Fibroblast of skin of right quadriceps (primary cell): Measurements from ENCODE around the gene WNT16.
"Not testable (repeated sequence)": the region's sequence is repeated elsewhere in the genome, so short reads cannot be mapped to it uniquely, and the experiment has no call there.

Source experiments
- DNase-seq: peaks from one replicate; pipeline ENCODE4 v3.0.0-alpha.2; 2013

Gene WNT16

GRCh38 chr7:121306565-121306964 lies 22.2 kb upstream of the WNT16 start:
- DNase-seq: no peak

- DNase-seq: no peak
Measured at GRCh38 chr7:121307021-121307574, 21.7 kb upstream of the WNT16 start.

GRCh38 chr7:121313220-121313792 lies 15.5 kb upstream of the WNT16 start:
- no peak for DNase-seq

DNA sequence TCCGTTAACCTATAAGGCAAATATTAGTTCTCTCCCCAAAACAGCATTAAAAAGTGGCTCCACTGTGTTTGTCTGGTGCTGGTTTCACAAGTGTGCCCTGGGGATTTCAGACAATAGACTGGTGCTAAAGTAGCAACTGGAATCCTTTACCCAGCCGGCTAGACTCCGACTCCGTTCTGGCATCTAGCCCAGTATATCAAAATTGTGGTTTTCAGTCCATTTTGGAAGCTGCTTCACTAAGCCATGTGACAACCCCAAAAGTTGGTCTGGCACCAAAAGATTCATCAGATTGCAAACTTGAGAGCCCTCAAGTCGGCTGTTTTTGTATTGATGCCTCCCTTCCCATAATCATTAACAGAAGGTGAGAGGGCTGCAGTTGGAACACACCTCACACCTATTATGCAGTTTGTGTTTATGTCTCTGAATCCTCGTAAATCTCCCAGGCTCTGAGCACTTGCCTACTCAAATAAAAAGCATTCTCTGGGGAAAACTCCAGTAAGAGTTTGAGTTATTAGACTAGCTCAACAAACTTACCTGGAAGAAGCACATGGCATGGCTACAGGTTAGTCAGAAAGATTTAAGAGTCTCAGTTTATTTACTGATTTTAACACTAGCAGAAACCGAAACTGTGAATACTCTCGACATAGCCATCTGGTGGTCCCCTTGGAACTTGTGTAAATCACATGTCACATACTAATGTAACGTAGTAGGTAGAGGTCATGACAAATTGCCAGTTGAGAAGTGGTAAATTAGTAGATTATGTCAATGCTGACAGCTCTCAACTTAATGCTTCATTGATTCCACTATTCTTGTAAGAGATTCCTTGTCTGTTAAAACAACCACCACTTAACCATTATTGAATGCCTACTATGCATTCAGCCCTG lies 14.8 kb upstream of the WNT16 start:
- DNase-seq: peak; percentile 79

GRCh38 chr7:121315170-121315569 lies 13.6 kb upstream of the WNT16 start:
- DNase-seq: not testable (repeated sequence)

GRCh38 chr7:121322460-121322859 lies 6.3 kb upstream of the WNT16 start:
- DNase-seq: no peak

- no peak for DNase-seq
Measured at GRCh38 chr7:121323515-121324302, 5.1 kb upstream of the WNT16 start.

GRCh38 chr7:121327671-121328070 lies 1.1 kb upstream of the WNT16 start:
- no peak for DNase-seq

- DNase-seq: no peak
Measured at GRCh38 chr7:121329191-121330052, 622 bp downstream of the WNT16 start.

DNA sequence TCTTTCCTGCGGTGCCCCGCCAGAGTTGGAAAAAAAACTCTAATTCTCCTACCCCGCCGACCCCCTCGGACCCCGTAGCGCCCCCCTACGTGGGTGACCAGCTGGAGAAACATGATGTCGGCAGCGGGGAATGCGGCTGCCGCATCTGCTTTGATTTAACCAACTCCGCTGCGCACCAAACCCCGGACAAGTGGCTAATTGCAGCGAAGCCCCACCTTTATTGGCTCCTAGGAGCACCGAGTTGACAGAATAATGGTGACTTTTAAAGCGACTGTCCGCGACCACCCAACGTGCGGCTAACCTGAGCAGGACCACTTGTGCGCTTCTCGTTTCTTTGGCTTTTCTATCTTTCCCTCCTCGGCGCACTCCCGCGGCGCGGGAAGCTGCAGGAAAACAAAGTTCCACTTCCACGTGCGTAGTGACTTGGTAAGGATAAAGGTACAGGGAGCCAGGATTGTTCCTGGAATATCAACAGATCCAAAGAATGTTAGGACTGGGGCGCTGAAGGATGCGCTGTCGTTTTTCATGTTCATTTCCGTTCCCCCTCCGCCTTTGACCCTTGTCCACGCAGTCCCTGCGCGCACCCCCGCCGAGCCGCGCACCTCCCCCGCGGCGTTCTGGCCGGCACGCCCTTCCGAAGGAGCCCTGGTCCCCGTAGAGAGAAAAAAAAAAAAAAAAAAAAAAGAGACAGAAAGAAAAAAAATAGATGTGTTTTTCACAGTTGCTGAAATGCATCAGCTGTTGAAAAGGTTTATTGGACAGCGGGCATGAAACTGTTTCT lies 1.4 kb downstream of the WNT16 start:
- peak; percentile 25 for DNase-seq

DNA sequence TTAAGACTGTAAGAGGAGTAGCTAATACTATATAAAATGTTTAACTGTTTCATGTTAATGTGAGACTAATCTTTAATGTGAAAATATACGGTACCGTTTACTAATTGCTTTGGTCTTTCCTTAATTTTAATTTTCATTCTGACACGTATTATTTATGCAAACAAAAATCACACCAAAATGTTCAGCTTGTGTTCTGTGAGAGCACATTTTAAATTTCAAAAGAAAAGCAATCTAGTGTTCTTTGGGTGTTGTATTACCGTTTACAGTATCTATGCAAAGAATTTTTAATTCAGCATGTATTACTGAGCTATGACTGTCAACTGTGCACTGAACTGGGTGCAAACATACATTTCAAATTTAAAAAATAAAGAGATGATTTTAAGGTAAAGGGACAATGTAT lies 2.2 kb downstream of the WNT16 start:
- no peak for DNase-seq

DNA sequence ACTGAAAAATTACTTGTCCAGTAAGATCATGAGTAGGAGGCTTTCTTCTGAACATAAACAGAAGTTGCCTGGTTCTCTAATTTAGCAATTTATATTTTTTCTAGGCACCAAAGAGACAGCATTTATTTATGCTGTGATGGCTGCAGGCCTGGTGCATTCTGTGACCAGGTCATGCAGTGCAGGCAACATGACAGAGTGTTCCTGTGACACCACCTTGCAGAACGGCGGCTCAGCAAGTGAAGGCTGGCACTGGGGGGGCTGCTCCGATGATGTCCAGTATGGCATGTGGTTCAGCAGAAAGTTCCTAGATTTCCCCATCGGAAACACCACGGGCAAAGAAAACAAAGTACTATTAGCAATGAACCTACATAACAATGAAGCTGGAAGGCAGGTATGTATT lies 2.8 kb downstream of the WNT16 start:
- no peak for DNase-seq

DNA sequence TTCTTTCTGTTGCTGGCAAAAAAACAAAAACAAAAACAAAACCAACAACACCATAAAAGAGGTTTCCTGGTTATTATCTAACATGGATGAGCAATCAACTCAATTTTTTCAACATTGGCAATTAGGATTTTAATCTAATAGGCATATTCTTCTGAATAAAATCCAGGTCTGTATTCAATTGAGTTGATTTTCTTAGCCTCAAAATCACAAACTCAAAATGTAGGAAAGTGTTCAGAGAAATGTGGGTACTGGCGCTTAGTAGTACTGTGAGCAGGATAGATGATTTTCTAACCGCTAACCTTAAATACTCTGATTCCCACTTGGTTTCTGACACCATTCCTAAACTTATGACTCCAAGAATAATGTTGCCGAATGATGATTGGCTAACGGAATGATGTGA lies 5.6 kb downstream of the WNT16 start:
- DNase-seq: no peak

- DNase-seq: peak; percentile 82
Measured at GRCh38 chr7:121334875-121335648, 6.3 kb downstream of the WNT16 start.

DNA sequence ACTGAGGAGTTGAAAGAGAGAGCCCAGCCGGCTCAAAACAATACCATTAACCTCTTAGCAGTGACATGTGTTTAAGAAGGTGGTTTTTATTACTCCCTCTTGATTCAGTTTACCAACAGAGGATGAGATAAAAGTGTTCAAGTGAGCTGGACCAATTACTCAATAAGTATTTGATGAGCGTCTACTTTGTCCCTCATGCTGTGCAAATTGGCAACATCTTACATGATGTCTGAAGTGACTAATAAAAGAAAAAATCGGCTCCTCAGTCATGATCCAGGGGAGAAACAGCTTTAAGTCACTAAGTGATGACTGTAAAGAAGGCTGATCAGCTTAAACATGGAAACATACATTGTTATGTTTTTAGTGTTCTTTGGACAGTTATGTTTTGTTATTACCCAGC lies 7.8 kb downstream of the WNT16 start:
- DNase-seq: peak; percentile 72

GRCh38 chr7:121337398-121337797 lies 8.6 kb downstream of the WNT16 start:
- peak; percentile 52 for DNase-seq

DNA sequence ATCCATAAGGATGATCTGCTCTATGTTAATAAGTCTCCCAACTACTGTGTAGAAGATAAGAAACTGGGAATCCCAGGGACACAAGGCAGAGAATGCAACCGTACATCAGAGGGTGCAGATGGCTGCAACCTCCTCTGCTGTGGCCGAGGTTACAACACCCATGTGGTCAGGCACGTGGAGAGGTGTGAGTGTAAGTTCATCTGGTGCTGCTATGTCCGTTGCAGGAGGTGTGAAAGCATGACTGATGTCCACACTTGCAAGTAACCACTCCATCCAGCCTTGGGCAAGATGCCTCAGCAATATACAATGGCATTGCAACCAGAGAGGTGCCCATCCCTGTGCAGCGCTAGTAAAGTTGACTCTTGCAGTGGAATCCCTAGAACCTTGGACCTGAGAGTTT lies 10.3 kb downstream of the WNT16 start:
- DNase-seq: no peak

DNA sequence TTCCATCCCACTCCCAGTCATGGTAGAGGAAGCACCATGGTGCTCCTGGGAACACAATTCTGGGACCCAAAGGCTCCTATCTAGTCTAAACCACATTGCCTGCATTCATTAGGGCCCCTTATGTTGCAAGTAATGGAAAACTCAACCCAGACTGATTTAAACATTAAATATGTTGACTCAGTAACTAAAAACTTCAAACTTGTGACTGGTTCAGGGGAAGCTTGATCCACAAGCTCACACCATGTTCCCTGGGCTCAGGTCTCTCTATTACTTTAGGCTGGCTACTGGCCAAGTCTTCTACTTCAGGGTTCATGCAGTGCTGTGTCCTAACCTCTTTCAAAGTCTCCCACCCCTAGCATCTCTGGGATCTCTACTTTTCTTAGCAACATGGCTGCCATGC lies 13.1 kb downstream of the WNT16 start:
- peak; percentile 32 for DNase-seq

DNA sequence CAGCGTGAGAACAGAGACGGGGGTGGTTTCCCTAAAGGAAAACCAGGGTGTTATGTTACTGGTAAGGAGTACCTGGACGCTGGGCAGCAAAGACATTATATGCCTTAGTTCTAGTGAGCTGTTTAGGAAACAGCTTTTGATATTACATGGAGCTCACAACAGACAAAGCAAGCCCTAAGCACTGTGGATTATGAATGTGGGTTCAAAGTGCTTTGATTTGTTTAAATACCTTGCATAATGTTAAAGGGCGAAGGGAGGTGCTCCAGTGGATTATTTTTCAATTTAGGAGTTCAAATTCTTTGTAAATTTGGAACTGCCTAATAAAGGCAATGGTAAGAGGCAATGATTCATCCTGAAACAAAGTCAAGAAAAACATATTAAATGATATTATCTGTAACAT lies 13.8 kb downstream of the WNT16 start:
- DNase-seq: no peak

DNA sequence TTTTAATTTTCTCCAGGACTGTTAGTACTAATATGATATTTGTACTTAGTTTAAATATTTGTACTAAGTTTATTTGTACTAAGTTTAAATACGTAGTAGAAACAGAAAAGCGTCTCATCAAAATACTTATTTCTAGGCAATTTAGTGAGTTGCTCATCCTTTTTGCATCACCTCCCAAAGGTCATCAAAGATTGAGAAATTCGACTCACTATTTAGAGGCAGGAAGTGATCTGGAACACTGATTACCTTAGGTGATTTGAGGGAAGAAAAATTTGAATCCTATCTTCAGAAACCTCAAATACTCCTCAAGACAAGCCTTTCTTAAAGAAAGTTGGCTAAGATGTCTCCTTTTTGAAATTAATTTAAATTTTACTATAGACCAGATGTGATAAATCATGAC lies 14.5 kb downstream of the WNT16 start:
- DNase-seq: no peak

- DNase-seq: peak; percentile 18
Measured at GRCh38 chr7:121344093-121344492, 15.3 kb downstream of the WNT16 start.
